ENCODE data around the gene TTYH1. TPM values are rescaled to one million over a fixed set of nuclear protein-coding genes. Genes with fewer than 3 reads are reported as not detected.
"Not testable (repeated sequence)": the region's sequence is repeated elsewhere in the genome, so short reads cannot be mapped to it uniquely, and the experiment has no call there.

TTYH1 gene
- total RNA-seq, 1 donor from 2014 or later, result not detected

DNA sequence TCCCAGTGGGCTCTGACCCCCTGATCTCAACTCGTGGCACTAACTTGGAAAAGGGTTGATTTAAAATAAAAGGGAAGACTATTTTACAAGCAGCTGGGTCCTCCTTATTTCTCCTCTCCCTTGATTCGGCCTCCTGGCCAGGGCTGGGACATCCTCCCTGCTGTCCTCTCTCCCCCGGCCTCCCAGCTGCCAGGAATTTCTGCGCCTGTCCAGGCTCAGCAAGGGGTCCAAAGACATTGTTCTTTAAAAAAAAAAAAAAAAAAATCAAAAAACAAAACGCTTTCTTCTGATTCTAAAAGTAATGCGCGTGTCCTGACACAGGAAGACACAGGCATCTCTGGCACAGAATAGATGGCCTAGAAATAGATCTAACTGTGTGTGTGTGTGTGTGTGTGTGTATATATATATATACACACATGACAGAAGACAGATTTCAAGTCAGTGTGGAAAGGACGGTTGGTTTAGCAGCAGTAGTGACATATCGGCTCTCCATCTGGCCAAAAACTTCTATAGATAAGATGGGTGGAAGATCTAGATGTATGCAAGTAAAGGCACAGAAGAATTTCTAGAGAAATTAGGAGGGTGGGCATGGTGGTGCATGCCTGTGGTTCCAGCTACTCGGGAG, 21.5 kb downstream of the TTYH1 start:
- no peak for DNase-seq (ENCODE audit: extremely low read depth, low read depth, low spot score)

DNA sequence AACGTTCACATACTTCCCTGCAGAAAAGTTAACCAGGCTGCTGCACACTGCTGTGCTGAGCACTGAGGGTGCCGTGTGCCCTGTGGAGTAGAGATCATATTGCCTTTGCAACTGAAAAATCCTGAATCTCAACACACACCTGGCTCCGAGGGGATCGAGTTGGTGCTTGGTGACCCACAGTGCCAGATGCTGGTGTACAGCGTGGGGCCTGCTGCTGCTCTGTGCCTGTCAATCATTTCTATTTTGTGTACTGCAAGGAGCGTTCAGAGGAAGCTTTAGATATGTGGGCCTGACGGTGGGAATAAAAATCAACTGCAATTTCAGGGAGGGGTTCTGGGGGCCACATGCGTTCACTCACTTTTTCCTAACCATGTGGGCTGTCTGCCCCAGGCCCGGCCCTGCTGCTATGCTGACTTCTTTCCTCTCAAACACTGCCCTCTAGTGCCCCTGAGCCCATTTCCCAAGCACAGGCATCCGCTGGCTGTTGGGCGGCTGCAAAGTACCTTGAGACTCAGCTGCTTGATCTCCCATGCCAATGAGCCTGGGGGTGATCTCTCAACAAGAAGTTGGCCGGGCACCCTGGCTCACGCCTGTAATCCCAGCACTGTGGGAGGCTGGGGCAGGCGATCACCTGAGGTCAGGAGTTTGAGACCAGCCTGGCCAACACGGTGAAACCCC, 24.0 kb downstream of the TTYH1 start:
- DNase-seq (ENCODE audit: extremely low read depth, low read depth, low spot score), result no peak

DNA sequence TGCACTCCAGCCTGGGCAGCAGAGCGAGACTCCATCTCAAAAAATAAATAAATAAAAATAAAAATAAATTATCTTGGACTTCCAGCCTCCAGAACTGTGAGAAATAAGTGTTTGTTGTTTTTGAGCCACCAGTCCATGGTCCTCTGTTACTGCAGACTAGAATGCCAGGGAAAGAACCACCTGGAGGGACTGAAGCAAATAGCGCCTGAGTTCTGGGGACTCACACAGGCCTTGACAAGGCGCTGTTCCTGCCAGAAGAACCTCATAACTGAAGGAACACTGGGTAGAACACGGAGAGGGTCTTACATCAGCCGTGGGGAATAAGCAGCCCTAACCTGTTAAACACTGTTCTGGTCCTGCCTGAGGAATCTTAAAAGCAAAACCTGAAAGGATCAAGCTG, 25.4 kb downstream of the TTYH1 start:
- DNase-seq (ENCODE audit: extremely low read depth, low read depth, low spot score), result no peak

DNA sequence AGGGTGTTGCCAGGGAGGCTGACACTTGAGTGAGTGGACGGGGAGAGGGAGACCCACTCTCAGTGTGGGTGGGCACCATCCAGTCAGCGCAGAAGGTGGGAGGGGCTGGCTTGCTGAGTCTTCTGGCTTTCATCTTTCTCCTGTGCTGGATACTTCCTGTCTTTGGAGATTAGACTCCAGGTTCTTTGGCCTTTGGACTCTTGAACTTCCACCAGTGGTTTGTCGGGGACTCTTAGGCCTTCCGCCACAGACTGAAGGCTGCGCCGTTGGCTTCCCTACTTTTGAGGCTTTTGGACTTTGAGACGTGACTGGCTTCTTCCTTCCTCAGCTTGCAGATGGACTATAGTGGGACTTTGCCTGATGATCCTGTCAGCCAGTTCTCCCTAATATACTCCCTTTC, 29.5 kb downstream of the TTYH1 start:
- no peak for DNase-seq (ENCODE audit: extremely low read depth, low read depth, low spot score)

DNA sequence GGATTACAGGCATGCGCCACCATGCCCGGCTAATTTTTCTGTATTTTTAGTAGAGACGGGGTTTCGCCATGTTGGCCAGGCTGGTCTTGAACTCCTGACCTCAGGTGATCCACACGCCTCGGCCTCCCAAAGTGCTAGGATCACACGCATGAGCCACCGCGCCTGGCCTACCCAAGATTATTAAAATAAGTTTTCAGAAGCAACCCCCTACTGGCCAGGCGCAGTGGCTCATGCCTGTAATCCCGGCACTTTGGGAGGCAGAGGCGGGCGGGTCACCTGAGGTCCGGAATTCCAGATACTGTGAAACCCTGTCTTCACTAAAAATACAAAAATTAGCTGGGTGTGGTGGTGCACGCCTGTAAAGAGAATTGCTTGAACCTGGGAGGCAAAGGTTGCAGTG, 31.1 kb downstream of the TTYH1 start:
- not testable (repeated sequence) for DNase-seq (ENCODE audit: extremely low read depth, low read depth, low spot score)

DNA sequence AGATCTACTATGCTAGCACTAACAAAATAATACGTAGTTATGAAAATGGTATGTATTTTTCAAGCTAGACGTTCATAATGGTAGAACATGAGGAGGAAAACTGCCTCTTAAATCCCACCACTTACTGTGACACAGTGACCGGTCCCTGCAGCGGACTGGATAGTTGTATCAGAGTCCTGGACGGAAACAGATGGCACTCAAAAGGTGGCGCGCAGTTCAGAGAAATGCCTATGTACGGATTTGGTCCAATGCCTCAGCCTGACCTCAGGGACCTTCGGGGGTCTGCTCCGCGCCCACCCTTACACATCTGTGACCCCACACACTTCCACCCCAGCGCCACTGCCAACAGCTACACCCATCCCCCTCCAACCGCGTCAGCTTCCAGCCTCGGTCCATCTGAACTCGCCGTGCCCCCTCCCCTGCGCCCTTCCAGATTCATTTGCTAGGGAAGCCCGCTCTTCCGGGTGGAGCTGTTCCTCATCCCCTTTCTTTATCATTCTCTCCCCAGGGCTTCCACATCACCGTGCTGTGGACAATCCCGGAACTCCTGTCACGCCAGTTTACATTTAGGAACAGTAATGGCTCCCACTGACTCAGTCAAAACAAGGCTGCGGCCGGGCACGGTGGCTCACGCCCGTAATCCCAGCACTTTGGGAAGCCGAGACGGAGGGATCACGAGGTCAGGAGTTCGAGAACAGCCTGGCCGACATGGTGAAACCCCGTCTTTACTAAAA, 32.9 kb downstream of the TTYH1 start:
- no peak for DNase-seq (ENCODE audit: extremely low read depth, low read depth, low spot score)

DNA sequence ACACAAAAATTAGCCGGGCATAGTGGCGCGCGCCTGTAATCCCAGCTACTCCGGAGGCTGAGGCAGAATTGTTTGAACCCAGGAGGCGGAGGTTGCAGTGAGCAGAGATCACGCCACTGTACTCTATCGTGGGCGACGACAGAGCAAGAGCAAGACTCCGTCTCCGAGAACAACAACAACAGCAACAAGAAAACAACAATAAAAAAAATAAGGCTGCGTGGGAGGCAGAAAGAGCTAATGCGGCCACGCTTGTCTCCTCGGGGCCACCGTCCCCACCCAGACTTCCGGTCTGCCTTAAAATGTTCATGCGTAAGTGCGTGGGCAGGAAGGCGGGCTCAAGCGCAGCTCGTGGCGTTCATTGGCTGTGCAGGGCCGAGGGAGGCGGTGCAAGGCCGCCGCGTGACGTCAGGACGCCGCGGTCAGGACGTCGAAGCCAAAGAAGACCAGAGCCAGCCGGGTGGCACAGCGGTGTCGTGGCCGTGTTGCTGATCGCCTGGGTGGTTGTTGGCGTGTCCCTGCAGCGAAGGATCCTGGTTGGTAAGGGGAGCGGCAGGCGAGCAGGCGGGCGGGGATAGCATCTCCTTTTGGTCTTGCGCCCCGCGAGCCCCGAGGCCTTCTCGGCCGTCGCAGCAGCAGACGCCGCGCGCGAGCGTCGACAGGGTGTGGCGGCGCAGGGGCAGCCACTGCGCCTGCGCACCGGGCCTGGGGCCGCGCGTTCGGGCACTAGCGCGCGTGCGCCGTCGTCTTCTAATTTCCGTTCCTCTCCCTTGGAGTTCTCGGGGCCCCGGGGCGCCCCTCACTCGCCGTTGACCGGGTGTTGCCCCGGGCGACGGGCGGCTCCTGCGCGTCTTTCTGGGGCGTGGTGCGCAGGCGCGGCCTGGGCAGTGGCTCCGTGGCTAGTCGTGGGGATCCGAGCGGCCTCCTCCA, 33.8 kb downstream of the TTYH1 start, which contains the start of gene LENG8:
Gene LENG8 (plus strand): TSS at position 426 of the 927 bp plus-strand sequence. CDS start 2,146 bp downstream, outside the sequence.
- DNase-seq (ENCODE audit: extremely low read depth, low read depth, low spot score), result no peak

DNA sequence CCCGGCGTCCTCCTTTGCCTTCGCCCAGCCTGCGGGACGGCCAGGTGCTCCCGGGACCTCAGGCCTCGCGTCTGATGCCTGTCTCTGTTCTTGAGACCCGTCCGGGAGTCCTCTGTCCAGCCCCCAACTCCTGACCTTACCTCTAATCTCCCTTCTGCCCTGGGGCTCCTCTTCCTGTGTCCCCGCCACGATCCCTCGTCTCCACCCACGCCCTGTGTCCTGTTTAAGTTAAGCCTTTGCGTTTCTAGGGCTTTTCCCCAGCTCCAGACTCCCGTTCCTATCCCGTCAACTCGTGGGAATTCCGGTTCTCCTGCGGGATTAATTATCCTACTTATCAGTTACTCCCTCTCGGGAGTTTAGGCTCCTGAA, 34.4 kb downstream of the TTYH1 start:
- no peak for DNase-seq (ENCODE audit: extremely low read depth, low read depth, low spot score)

DNA sequence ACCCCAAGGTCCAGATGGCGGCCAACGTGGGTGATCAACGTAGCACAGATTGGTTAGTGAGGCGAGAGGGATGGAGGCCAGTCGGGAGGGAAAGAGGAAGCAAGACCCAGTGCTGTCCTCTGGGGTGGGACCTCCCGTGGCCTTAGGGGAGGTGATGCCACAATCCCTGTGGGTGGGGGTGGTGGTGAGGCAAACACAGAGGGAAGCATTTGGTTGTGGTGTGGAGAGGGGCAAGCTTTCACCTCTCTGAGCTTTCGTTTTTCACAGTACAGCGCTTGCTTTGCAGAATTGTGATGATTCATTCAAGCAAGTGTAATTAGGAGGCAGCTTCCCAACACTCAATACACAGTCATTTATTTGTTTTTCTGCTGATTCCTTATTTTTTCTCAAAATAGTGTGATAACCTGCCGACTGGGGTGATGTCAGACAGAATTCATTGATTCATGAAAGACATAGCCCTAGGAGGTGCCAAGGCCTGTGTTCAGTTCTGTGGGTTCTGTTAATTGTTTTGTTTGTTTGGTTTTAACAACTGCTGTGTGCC, 36.1 kb downstream of the TTYH1 start:
- DNase-seq (ENCODE audit: extremely low read depth, low read depth, low spot score), result no peak

DNA sequence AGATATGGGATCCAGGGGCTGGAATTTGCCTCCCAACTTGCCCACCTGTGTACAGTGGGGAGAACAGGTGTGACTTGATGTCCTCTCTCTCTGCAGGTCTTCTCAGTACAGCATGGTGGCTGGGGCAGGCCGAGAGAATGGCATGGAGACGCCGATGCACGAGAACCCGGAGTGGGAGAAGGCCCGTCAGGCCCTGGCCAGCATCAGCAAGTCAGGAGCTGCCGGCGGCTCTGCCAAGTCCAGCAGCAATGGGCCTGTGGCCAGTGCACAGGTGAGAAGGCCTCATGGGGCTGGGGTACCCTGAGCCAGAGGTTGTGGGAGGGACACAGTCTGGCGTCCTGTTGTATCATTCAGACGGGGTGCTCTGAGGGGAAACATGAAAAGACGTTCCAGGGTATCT, 36.7 kb downstream of the TTYH1 start:
- DNase-seq (ENCODE audit: extremely low read depth, low read depth, low spot score), result no peak

DNA sequence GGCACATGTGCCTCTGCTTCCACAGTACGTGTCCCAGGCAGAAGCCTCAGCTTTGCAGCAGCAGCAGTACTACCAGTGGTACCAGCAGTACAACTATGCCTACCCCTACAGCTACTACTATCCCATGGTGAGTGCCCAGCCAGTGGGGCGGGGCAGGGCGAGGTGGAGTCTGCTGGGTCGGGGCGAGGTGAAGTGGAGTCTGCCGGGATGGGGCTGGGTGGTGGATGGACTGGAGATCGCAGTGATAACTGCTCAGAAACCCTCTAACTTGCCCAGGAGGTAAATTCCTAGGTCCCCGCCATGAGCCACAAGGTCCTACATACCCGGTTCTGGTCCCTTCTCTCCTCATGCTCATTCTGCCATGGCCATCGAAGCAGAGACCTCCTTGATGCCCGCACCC, 37.4 kb downstream of the TTYH1 start:
- DNase-seq (ENCODE audit: extremely low read depth, low read depth, low spot score), result no peak

DNA sequence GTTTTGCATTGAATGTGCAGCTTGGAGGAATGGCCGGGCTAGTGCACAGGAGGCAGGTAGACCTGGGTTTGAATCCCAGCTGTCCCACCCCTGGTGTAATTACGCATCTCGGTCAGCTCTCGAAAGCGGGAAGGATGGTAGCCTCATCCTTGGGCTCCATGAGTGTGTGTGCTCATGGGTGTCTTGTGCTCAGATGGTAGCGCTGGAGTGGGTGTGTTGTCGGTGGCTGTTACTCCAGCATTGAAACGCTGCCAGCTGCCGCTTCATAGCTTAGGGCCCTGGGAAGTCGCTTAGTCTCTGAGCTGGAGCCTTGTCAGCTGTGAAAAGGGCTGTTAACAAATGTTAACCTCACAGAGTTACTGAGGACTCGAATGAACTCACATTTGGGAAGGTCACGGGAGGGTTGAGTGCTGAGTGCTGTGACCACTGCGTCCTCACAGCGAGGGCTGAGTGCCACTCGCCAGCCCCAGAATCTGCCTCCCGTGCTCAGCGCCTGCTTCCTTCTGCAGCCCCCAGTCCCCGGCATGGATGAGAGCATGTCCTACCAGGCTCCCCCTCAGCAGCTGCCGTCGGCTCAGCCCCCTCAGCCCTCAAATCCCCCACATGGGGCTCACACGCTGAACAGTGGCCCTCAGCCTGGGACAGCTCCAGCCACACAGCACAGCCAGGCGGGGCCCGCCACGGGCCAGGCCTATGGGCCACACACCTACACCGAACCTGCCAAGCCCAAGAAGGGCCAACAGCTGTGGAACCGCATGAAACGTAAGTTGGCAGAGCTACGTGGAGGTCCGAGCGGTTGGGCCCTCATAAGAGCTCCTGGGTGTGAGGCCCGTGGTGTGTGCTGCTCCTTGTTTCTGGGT, 38.9 kb downstream of the TTYH1 start:
- DNase-seq (ENCODE audit: extremely low read depth, low read depth, low spot score), result no peak

DNA sequence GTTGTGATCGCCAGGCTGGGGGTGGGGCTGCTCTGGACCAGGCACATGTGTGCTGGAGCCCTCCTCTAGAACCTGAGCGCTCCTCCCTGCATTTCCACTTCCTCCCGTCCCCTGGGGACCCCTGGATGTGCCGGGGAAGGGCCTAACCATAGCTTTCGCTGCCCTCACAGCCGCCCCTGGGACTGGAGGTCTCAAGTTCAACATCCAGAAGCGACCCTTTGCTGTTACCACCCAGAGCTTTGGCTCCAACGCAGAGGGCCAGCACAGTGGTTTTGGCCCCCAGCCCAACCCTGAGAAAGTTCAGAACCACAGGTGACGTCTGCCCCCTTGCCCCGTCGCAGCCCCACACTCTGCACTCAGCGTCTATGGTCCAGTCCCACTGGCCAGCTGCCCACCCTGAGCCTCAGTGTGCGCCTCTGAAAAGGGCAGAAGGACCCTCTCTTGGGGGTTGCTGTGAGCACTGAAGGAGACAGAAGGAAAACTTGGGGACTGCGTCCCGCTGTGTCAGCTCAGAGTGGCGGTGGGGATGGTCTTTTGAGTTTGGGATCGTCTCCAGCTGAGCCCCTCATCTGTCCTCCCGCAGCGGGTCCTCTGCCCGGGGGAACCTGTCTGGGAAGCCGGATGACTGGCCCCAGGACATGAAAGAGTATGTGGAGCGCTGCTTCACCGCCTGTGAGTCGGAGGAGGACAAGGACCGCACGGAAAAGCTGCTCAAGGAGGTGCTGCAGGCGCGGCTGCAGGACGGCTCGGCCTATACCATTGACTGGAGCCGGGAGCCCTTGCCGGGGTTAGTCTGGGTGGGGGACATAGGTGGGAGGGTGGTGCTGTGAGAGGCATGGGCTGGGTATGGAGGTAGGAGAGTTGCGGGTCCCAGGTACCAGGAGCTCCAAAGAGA, 39.8 kb downstream of the TTYH1 start:
- no peak for DNase-seq (ENCODE audit: extremely low read depth, low read depth, low spot score)

DNA sequence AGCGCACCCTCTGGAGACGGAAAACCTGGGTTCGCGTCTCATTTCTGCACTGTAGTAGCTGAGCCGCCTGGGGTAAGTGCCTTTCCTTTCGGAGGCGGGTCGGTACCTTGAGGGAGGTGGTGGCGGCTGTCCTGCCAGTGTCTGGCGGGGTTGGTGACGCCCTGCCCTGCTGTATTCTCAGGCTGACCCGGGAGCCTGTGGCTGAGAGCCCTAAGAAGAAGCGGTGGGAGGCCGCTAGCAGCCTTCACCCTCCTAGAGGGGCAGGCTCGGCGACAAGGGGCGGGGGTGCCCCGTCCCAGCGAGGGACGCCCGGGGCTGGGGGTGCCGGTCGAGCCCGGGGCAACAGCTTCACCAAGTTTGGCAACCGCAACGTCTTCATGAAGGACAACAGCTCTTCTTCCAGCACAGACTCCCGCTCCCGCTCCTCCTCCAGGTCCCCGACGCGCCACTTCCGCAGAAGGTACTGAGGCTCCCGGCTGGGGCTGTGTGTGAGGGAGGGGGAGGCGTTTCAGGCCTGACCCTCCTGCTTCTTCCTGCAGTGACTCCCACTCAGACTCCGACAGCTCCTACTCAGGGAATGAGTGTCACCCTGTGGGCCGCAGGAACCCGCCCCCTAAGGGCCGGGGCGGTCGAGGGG, 40.6 kb downstream of the TTYH1 start:
- no peak for DNase-seq (ENCODE audit: extremely low read depth, low read depth, low spot score)

DNA sequence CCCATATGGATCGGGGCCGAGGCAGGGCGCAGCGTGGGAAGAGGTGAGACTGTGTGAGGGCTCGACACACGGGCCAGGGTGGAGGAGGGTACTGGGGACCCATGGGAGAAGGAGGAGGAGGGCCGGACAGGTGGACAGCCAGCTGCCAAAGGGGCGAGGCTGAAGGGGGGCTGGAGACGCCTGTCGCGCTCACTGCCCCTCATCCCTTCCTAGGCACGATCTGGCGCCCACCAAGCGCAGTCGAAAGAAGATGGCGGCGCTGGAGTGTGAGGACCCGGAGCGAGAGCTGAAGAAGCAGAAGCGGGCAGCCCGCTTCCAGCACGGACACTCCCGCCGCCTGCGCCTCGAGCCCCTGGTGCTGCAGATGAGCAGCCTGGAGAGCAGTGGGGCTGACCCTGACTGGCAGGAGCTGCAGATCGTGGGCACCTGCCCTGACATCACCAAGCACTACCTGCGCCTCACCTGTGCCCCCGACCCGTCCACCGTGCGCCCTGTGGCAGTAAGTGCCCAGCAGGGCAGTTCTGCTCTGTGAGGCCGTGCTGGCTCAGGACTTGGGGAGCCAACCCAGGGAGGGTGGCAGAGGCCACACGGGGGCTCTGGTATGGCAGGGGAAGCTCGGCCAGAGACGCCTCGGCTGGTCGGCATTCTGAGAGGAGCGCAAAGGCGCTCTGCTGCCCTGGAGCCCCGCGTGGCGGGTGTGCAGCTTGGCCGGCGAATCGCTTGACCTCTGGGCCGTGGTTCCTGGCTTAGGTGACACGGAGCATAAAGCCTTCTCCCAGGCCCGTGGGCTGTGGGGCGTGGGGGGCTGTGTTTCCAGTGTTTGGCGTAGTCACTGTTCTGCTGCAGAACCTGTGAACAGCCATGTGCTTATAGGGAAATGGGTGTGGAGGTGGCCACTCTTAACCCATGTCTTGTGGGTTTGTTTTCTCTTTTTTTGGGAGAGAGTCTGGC, 41.4 kb downstream of the TTYH1 start:
- no peak for DNase-seq (ENCODE audit: extremely low read depth, low read depth, low spot score)

DNA sequence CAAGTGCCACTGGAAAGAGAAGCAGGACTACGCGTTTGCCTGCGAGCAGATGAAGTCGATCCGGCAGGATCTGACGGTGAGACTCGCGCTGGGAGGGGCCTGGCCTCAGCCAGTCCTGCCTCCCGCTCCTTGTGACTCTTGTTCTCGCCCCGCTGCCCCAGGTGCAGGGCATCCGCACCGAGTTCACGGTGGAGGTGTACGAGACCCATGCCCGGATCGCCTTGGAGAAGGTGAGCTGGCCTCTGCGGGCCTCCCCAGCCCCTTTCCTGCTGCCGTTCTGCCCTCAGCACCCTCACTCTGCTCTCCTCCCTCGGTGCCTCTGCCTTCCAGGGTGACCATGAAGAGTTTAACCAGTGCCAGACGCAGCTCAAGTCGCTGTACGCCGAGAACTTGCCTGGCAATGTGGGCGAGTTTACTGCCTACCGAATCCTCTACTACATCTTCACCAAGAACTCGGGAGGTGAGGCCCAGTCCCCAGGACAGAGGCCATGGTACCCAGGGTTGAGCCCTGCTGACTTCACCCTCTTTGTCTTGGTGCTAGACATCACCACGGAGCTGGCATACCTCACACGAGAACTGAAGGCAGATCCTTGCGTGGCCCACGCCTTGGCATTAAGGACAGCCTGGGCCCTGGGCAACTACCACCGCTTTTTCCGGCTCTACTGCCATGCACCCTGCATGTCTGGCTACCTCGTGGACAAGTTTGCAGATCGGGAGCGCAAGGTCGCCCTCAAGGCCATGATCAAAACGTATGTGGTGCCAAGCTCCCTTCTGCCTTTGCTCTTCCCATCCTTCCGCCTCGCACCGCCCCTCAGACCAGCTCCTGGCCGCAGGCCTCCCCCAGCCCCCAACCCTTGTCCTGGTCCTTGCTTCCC, 42.7 kb downstream of the TTYH1 start:
- no peak for DNase-seq (ENCODE audit: extremely low read depth, low read depth, low spot score)
